ENCODE results near the gene SEC14L6.
A peak's percentile ranks its signal among the peaks of the same experiment; 100 is the strongest.

Gene SEC14L6

DNA sequence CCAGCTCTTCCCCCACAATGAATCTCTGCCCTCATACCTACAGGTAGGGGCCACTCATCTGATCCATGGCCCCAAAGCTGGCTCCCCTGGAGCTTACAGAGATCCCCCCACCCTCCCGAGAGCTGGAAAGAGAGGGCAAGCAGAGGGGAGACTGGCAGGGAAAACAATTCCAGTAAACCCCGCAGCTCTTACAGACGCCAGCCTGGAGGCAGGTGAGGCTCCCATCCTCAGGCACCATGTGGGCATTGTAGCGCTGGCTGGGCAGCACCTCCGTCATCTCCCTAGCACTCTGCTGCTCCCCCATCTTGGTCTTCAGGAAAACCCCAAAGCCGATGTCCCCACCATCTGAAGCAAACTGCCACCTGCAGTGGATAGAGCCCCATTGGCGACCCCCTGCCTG is 55.2 kb downstream of the SEC14L6 start:
- DNase-seq: no peak

GRCh38 chr22:30490399-30490798 is 56.1 kb downstream of the SEC14L6 start:
- DNase-seq: no peak

DNA sequence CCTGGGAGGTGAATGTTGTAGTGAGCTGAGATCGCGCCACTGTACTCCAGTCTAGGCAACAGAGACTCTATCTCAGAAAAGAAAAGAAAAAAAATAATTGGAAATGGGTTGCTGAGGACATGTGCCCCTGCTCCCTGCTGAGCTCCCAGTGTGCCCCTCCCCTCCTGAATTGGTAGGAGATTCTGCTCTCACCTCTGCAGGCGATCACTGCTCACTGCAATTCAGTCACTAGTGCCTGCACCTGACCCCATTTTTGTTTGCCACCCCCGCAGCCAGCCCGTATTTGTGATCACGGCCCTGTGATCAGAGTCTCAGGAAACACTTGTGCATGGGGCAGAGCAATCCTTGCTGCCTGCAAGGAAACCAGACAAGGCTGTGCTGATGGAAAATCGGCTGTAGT is 58.4 kb downstream of the SEC14L6 start:
- DNase-seq: no peak

GRCh38 chr22:30486661-30487115 is 59.9 kb downstream of the SEC14L6 start:
- DNase-seq: no peak

GRCh38 chr22:30486118-30486517 is 60.4 kb downstream of the SEC14L6 start:
- no peak for DNase-seq

DNA sequence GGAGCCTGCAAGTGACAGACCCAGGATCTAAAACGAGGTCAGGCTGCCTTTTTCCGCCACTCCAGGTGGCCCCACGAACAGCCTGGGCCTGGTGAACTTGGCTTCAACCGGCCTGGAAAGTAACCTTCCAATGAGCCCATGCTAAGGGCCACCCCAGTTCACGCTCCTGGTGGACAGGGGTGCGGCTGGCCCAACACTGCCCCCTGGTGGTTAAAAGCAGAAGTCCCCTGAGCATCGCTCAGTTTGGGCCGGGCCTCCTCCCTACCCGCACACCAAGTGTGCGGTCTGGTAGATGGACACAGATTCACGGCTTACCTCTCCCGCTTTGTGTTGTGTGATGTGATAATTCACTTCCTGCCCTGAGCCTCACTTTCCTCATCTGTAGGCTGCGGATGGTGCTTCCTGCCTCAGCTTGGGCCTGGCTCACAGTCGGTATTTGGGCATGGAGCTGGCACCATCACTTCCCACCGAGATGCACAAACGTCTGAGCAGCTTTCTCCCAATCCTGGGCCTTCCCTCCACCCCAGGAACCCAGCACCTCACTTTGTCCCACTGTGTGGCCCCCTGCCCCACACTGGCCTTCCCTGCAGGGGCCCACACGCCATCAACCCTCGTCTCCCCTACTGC is 61.1 kb downstream of the SEC14L6 start:
- peak; percentile 41 for DNase-seq

- DNase-seq: no peak
Observed at GRCh38 chr22:30483169-30483568, 63.4 kb downstream of the SEC14L6 start.

GRCh38 chr22:30481711-30482110 is 64.8 kb downstream of the SEC14L6 start:
- DNase-seq: peak; percentile 64

- no peak for DNase-seq
Observed at GRCh38 chr22:30479981-30480380, 66.6 kb downstream of the SEC14L6 start.

DNA sequence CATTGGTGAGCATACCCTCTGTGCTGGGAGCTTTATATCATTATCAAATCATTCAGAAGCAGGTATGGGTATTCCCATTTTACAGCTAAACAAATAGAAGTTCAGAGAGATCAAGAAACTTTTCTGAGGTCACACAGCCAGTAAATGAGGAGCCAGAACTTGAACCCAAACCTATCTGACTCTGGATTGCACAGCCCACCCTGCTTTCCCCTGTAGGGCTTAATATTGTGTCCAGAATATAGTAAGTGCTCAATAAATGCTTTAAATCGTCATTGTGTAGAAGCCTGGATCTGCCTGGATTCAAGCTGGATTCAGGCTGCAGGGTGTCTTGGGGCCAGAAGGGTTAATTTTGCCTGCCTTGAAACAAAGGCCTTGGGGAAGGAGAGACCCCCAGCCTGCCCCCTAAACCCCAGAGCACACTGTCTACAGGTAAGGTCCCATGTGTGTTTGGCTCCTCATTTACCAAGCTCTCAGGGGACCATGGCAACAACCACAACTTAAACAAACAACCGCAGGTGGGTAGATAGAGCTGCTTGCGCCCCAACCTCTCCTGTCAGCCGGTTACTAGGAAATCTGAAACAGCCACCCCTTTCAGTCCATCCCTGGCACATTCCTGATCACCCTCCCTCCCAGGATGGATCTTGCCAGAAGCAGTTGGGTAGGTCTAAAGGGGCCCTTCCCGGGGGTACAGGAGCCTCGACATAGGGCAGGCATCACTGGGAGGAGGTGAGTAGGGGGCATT is 71.7 kb downstream of the SEC14L6 start:
- no peak for DNase-seq

GRCh38 chr22:30474121-30474520 is 72.4 kb downstream of the SEC14L6 start:
- no peak for DNase-seq

- no peak for DNase-seq
Observed at GRCh38 chr22:30472994-30473720, 73.4 kb downstream of the SEC14L6 start.

All from fibroblast of skin of right biceps (primary cell).